OCI-LY1 (cell line): ENCODE measurements around the gene CLASP2.
"Not testable (repeated sequence)": the region's sequence is repeated elsewhere in the genome, so short reads cannot be mapped to it uniquely, and the experiment has no call there.

Experiments used
- H2AFZ ChIP-seq: fragments of 200-600 bp; sonication (generic), shearing (Covaris generic); 2 replicates; pipeline ENCODE4 v1.6.0; 2014; ENCODE audit warnings: antibody characterized with exemption, mild to moderate bottlenecking, low read length
- H3F3A ChIP-seq: fragments of 200-600 bp; sonication (generic), shearing (Covaris generic); 2 replicates; pipeline ENCODE4 v1.6.0; 2014; ENCODE audit warnings: mild to moderate bottlenecking, antibody characterized with exemption, low read length, moderate library complexity; ENCODE audit not compliant: insufficient read depth
- H3K27ac ChIP-seq: fragments of 200-600 bp; sonication (generic); 2 replicates; pipeline ENCODE4 v1.5.1; 2014; ENCODE audit warnings: low read length, mixed run types, mild to moderate bottlenecking, low read depth; ENCODE audit not compliant: poor library complexity, severe bottlenecking
- H3K27me3 ChIP-seq: fragments of 200-600 bp; sonication (generic); 2 replicates; pipeline ENCODE4 v1.6.0; 2014; ENCODE audit warnings: antibody characterized with exemption, mild to moderate bottlenecking, low read length, moderate library complexity; ENCODE audit not compliant: insufficient read depth
- H3K36me3 ChIP-seq: fragments of 200-600 bp; sonication (generic); 2 replicates; pipeline ENCODE4 v1.6.1; 2014; ENCODE audit warnings: mild to moderate bottlenecking, antibody characterized with exemption, low read length, moderate library complexity, mixed read lengths; ENCODE audit not compliant: insufficient read depth
- H3K4me1 ChIP-seq: fragments of 200-600 bp; sonication (generic); 2 replicates; pipeline ENCODE4 v1.5.1; 2014; ENCODE audit warnings: mild to moderate bottlenecking, low read length, moderate library complexity; ENCODE audit not compliant: insufficient read depth, severe bottlenecking
- H3K4me2 ChIP-seq: fragments of 200-600 bp; sonication (generic), shearing (Covaris generic); 2 replicates; pipeline ENCODE4 v1.6.1; 2014; ENCODE audit warnings: low read length
- H3K4me3 ChIP-seq: fragments of 200-600 bp; sonication (generic); 2 replicates; pipeline ENCODE4 v1.5.1; 2014; ENCODE audit warnings: low read length, low read depth, mild to moderate bottlenecking, mixed read lengths; ENCODE audit not compliant: poor library complexity, severe bottlenecking
- H3K79me2 ChIP-seq: fragments of 200-600 bp; shearing (Covaris generic); 2 replicates; pipeline ENCODE4 v1.6.1; 2016; ENCODE audit warnings: mixed run types, low read length, mixed read lengths; ENCODE audit not compliant: insufficient read depth
- H3K9ac ChIP-seq: fragments of 200-600 bp; sonication (generic), shearing (Covaris generic); 2 replicates; pipeline ENCODE4 v1.6.1; 2014; ENCODE audit warnings: mild to moderate bottlenecking, low read length, mixed read lengths
- H3K9me2 ChIP-seq: fragments of 200-600 bp; sonication (generic), shearing (Covaris generic); 2 replicates; pipeline ENCODE4 v1.6.1; 2014; ENCODE audit warnings: low read depth, mild to moderate bottlenecking, low read length, mixed read lengths
- H3K9me3 ChIP-seq: fragments of 200-600 bp; shearing (Covaris generic); 2 replicates; pipeline ENCODE4 v1.6.1; 2014; ENCODE audit warnings: low read length, mixed read lengths
- H4K20me1 ChIP-seq: fragments of 200-600 bp; sonication (generic), shearing (Covaris generic); 2 replicates; pipeline ENCODE4 v1.6.0; 2016; ENCODE audit warnings: mild to moderate bottlenecking, low read length; ENCODE audit not compliant: insufficient read depth
- CTCF ChIP-seq: fragments of 200-600 bp; sonication (generic), shearing (Covaris generic); IDR thresholded peaks from 2 replicates; pipeline ENCODE4 v1.5.1; 2017; ENCODE audit warnings: mild to moderate bottlenecking, antibody characterized with exemption, low read length, moderate library complexity, mixed read lengths
- EZH2 ChIP-seq: fragments of 200-600 bp; sonication (generic), shearing (Covaris generic); IDR thresholded peaks from 2 replicates; pipeline ENCODE4 v1.8.0; 2017; ENCODE audit warnings: borderline replicate concordance, mixed run types, mild to moderate bottlenecking, antibody characterized with exemption, low read length, moderate library complexity, mixed read lengths

The CLASP2 gene

GRCh38 chr3:33467786-33468185 lies 250.3 kb downstream of the CLASP2 start:
- Histone ChIP-seq H2AFZ (no peak overlapping the region), H3K79me2 (no peaks in the 10 kb centered on the region), H3K4me1 (no peaks in the 10 kb centered on the region), H3K9ac (no peak overlapping the region), H3K4me2 (no peak overlapping the region), H3F3A (no peaks in the 10 kb centered on the region), H3K9me3 (0 out of 2 replicates have a peak, but pooled peaks cover 6% of the 10 kb centered on the region), H3K27me3 (no peaks in the 10 kb centered on the region), H3K27ac (no peak overlapping the region), H3K4me3 (no peak overlapping the region), H3K9me2 (no peaks in the 10 kb centered on the region), H4K20me1 (no peaks in the 10 kb centered on the region), H3K36me3 (no peaks in the 10 kb centered on the region)
- TF ChIP-seq EZH2 (no peak), CTCF (no peak)

- Histone ChIP-seq H3K27ac (no peak overlapping the region), H3K4me1 (no peaks in the 10 kb centered on the region), H3K27me3 (no peaks in the 10 kb centered on the region), H3K4me3 (no peak overlapping the region), H3K79me2 (no peaks in the 10 kb centered on the region), H3K9me3 (no peaks in the 10 kb centered on the region; the same call in 1 of the 2 replicates), H3K4me2 (no peak overlapping the region), H3K9me2 (no peaks in the 10 kb centered on the region), H4K20me1 (no peaks in the 10 kb centered on the region), H2AFZ (no peak overlapping the region), H3K9ac (no peak overlapping the region), H3F3A (no peaks in the 10 kb centered on the region), H3K36me3 (no peaks in the 10 kb centered on the region)
- TF ChIP-seq EZH2 (no peak), CTCF (no peak)
Observed at GRCh38 chr3:33461097-33461496, 257.0 kb downstream of the CLASP2 start.

GRCh38 chr3:33459577-33459976 lies 258.5 kb downstream of the CLASP2 start:
- H4K20me1 ChIP-seq, H3K27ac ChIP-seq, H3K9ac ChIP-seq, H3K79me2 ChIP-seq, H3F3A ChIP-seq, H2AFZ ChIP-seq, H3K27me3 ChIP-seq, H3K36me3 ChIP-seq, H3K9me3 ChIP-seq, H3K4me1 ChIP-seq, H3K4me2 ChIP-seq, H3K4me3 ChIP-seq, H3K9me2 ChIP-seq: not testable (repeated sequence)

- H3K9me2 ChIP-seq = no peaks in the 10 kb centered on the region
- no peaks in the 10 kb centered on the region for H3K27me3 ChIP-seq
- H3F3A ChIP-seq = no peaks in the 10 kb centered on the region
- H3K4me2 ChIP-seq = no peak overlapping the region
- H4K20me1 ChIP-seq = no peaks in the 10 kb centered on the region
- TF ChIP-seq EZH2 = no peak
- no peak for TF ChIP-seq CTCF
- H3K4me1 ChIP-seq = no peaks in the 10 kb centered on the region
- no peaks in the 10 kb centered on the region for H3K36me3 ChIP-seq
- no peak overlapping the region for H3K27ac ChIP-seq
- no peak overlapping the region for H3K4me3 ChIP-seq
- H3K9ac ChIP-seq = no peak overlapping the region
- H3K79me2 ChIP-seq = no peaks in the 10 kb centered on the region
- H3K9me3 ChIP-seq = no peaks in the 10 kb centered on the region; the same call in 1 of the 2 replicates
- no peak overlapping the region for H2AFZ ChIP-seq
Observed at GRCh38 chr3:33458446-33458845, 259.6 kb downstream of the CLASP2 start.
